Stomach (tissue), 9 donors: ENCODE data around the gene C11orf54. TPM values are rescaled to one million over a fixed set of nuclear protein-coding genes. Genes with fewer than 3 reads are reported as not detected.
"Not testable (repeated sequence)": the region's sequence is repeated elsewhere in the genome, so short reads cannot be mapped to it uniquely, and the experiment has no call there.

ENCODE experiments used
- DNase-seq, 2 donors: peaks; one replicate each; pipeline versions ENCODE4 v3.0.0 to v3.0.0-alpha.2; 2013 to 2019
- H3K27ac ChIP-seq, 5 donors: fragments of 200-600 bp in 4 of 5; sonication (generic) in 4 of 5; one replicate each; pipeline ENCODE4 v1.5.1; 2013 to 2019; ENCODE audit warnings: mild to moderate bottlenecking in 1 of 5, moderate library complexity in 1 of 5
- H3K27me3 ChIP-seq, 3 donors: fragments of 200-600 bp; sonication (generic); one replicate each; pipeline ENCODE4 v1.5.1; 2017 to 2019; ENCODE audit warnings: mixed run types in 1 of 3
- H3K36me3 ChIP-seq, 4 donors: fragments of 200-600 bp; sonication (generic); 1 replicate in 3 of 4; 2 replicates in 1 of 4; pipeline ENCODE4 v1.5.1; 2016 to 2019
- H3K4me1 ChIP-seq, 4 donors: fragments of 200-600 bp; sonication (generic); one replicate each; pipeline ENCODE4 v1.5.1; 2016 to 2019
- H3K4me3 ChIP-seq, 4 donors: fragments of 200-600 bp; sonication (generic) in 3 of 4; one replicate each; pipeline ENCODE4 v1.5.1; 2016 to 2019; ENCODE audit warnings: mild to moderate bottlenecking in 1 of 4
- H3K9me3 ChIP-seq, 4 donors: fragments of 200-600 bp; sonication (generic); one replicate each; pipeline ENCODE4 v1.5.1; 2016 to 2019
- CTCF ChIP-seq, 7 experiments: fragments of 450-650 bp in 4 of 7; fragments of 200-600 bp in 3 of 7; sonication (generic) in 3 of 7; IDR thresholded peaks; one replicate each; pipeline ENCODE4 v1.5.1; 2016 to 2019; ENCODE audit warnings: antibody characterized with exemption in 7 of 7, control low read depth in 2 of 7, mild to moderate bottlenecking in 1 of 7
- EP300 ChIP-seq: sonication (generic); formaldehyde crosslinking; IDR thresholded peaks from one replicate; pipeline ENCODE4 v1.6.1; 2017; ENCODE audit warnings: antibody characterized with exemption
- POLR2A ChIP-seq, 4 donors: fragments of 450-650 bp; IDR thresholded peaks; one replicate each; pipeline ENCODE4 v1.6.1; 2016; ENCODE audit warnings: antibody characterized with exemption in 4 of 4, control low read depth in 2 of 4, mild to moderate bottlenecking in 1 of 4, moderate library complexity in 1 of 4
- POLR2AphosphoS5 ChIP-seq, 3 donors: sonication (generic); formaldehyde crosslinking; IDR thresholded peaks; one replicate each; pipeline ENCODE4 v1.6.1; 2016; ENCODE audit warnings: antibody characterized with exemption in 3 of 3
- WGBS, 5 donors: extraction: QIAGEN DNeasy Blood & Tissue Kit in 3 of 5; methylation state at CpG; one replicate each; pipeline versions ENCODE4 v1.1.5 to v1.1.7; 2013 to 2018; 5-methylcytosine and 5-hydroxymethylcytosine counted together
- intact Hi-C: fragments of 100-400 bp; cut with DNase I; formaldehyde crosslinking; loops from one replicate; pipeline ENCODE4 v1.15.1; 2023; ENCODE audit warnings: low total_unique reads
- polyA plus RNA-seq, 3 donors: library from polyadenylated mRNA; stranded (reverse); fragments of 200-250 nt; gene quantifications; one replicate each; pipeline ENCODE4 v1.2.3, GENCODE V29; 2013
- total RNA-seq, 5 donors: library from RNA; depleted of rRNA; stranded (reverse); fragments of >200 nt; gene quantifications; one replicate each; pipeline versions ENCODE4 v1.1.0 to v1.2.3, GENCODE V29; 2014 to 2016
- donor health status: healthy with polysubstance abuse.
- donor health status: Bipolar disorder and iron deficiency.
- donor health status: healthy.

The C11orf54 gene
- total and polyA plus RNA-seq, 8 donors: 11.5 to 236 (median 27.8) TPM

GRCh38 chr11:93773045-93773477 is 31.6 kb downstream of the C11orf54 start:
- intact Hi-C loops: no loop called here
- DNase-seq: no peak
- Histone ChIP-seq H3K36me3 (no peaks in the 10 kb centered on the region), H3K27ac (no peak overlapping the region), H3K9me3 (no peaks in the 10 kb centered on the region), H3K27me3 (no peaks in the 10 kb centered on the region), H3K4me1 (no peaks in the 10 kb centered on the region), H3K4me3 (no peak overlapping the region)
- 70 to 88% (median 84%) methylated on average over 3 of the region's 3 CpGs for WGBS, 5 donors
- TF ChIP-seq EP300: no peak
- TF ChIP-seq POLR2AphosphoS5 (IDR thresholded peaks at IDR 0.05): no peak
- TF ChIP-seq CTCF (IDR thresholded peaks at IDR 0.05): no peak
- no peak for TF ChIP-seq POLR2A (IDR thresholded peaks at IDR 0.05)

GRCh38 chr11:93773601-93774200 is 32.2 kb downstream of the C11orf54 start:
- intact Hi-C loops: no loop called here
- Histone ChIP-seq H3K9me3 (no peaks in the 10 kb centered on the region), H3K4me3 (no peak overlapping the region), H3K36me3 (no peaks in the 10 kb centered on the region), H3K4me1 (no peaks in the 10 kb centered on the region), H3K27me3 (no peaks in the 10 kb centered on the region), H3K27ac (no peak overlapping the region)
- TF ChIP-seq POLR2A (IDR thresholded peaks at IDR 0.05): no peak
- no peak for TF ChIP-seq EP300
- TF ChIP-seq CTCF (IDR thresholded peaks at IDR 0.05): no peak
- no peak for TF ChIP-seq POLR2AphosphoS5 (IDR thresholded peaks at IDR 0.05)
- WGBS, 5 donors: 90 to 100% (median 93%) methylated on average over 5 to 10 of the region's 10 CpGs
- no peak for DNase-seq

GRCh38 chr11:93774560-93774959 is 33.1 kb downstream of the C11orf54 start:
- H3K9me3 ChIP-seq, H3K4me1 ChIP-seq, H3K27ac ChIP-seq, H3K36me3 ChIP-seq, DNase-seq, intact Hi-C loops, H3K4me3 ChIP-seq, H3K27me3 ChIP-seq: not testable (repeated sequence)
- WGBS, 5 donors: 82 to 95% (median 91%) methylated on average over 1 to 3 of the region's 3 CpGs

- no peak for DNase-seq
- H3K4me3 ChIP-seq: no peak overlapping the region
These were observed 33.8 kb downstream of the C11orf54 start for GRCh38 chr11:93775289-93775688.

GRCh38 chr11:93783362-93783761 is 41.9 kb downstream of the C11orf54 start:
- Histone ChIP-seq H3K36me3 (peaks cover 0 to 10% (median 5%) of the 10 kb centered on the region in 4 donors), H3K4me3 (peak overlapping the region; percentile 74 to 95 (median 78)), H3K27ac (peak overlapping the region in 4 of 5 donors; percentile 93 to 96 (median 95)), H3K9me3 (no peaks in the 10 kb centered on the region), H3K27me3 (no peaks in the 10 kb centered on the region), H3K4me1 (peaks cover 24 to 36% (median 33%) of the 10 kb centered on the region in 4 donors)
- no peak for DNase-seq
- TF ChIP-seq POLR2A (IDR thresholded peaks at IDR 0.05) (no peak), POLR2AphosphoS5 (IDR thresholded peaks at IDR 0.05) (no peak)
- 41 to 51% (median 49%) methylated on average over 7 of the region's 7 CpGs for WGBS, 5 donors
- intact Hi-C loops: no loop called here

More at GRCh38 chr11:93775289-93775688, 33.8 kb downstream of the C11orf54 start:
- TF ChIP-seq EP300: no peak
- no peak for TF ChIP-seq POLR2AphosphoS5 (IDR thresholded peaks at IDR 0.05)
- Histone ChIP-seq H3K36me3 (no peaks in the 10 kb centered on the region), H3K27ac (no peak overlapping the region), H3K4me1 (no peaks in the 10 kb centered on the region), H3K27me3 (no peaks in the 10 kb centered on the region), H3K9me3 (no peaks in the 10 kb centered on the region)
- intact Hi-C loops: no loop called here
- WGBS, 5 donors: 45 to 61% (median 54%) methylated on average over 2 of the region's 2 CpGs

GRCh38 chr11:93783765-93784144 is 42.3 kb downstream of the C11orf54 start:
- H3K4me1 ChIP-seq: peaks cover 24 to 39% (median 33%) of the 10 kb centered on the region in 4 donors
- peaks cover 0 to 13% (median 9%) of the 10 kb centered on the region in 4 donors for H3K36me3 ChIP-seq
- H3K4me3 ChIP-seq: peak overlapping the region; percentile 74 to 95 (median 78)
- intact Hi-C loops: no loop called here
- H3K27ac ChIP-seq: peak overlapping the region; percentile 82 to 96 (median 95)
- TF ChIP-seq CTCF (IDR thresholded peaks at IDR 0.05): no peak
- no peak for TF ChIP-seq POLR2AphosphoS5 (IDR thresholded peaks at IDR 0.05)
- no peak for TF ChIP-seq EP300
- 0 to 1% (median 0%) methylated on average over 10 of the region's 10 CpGs for WGBS, 5 donors
- no peak for DNase-seq
- H3K9me3 ChIP-seq: no peaks in the 10 kb centered on the region
- H3K27me3 ChIP-seq: no peaks in the 10 kb centered on the region
